HG03139 (cell line): ENCODE data around the gene CHKB.

Experiments used
- ATAC-seq: cut with Tn5 transposase; IDR thresholded peaks from one replicate; pipeline ENCODE4 v1.9.1; 2021; ENCODE audit not compliant: unreplicated experiment

CHKB gene

DNA sequence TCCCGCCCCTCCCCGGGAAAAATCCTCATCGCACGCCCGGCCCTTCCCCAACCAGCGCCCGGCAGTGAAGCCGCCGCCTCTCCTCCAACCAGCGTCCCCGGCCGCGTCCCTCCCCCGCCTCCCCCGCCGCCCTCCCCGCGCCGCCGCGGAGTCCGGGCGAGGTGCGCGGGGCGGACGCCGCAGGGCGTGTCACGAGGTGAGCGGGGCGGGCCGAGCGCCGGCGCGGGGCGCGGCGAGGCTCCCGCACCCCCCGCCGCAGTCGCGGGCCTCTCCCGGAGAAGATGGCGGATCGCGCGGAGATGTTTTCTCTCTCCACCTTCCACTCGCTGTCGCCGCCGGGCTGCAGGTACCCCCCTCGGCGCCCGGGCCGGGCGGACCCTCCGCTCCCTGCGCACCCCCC lies 17.9 kb upstream of the CHKB start, which contains the start of gene MAPK8IP2:
MAPK8IP2 (plus strand) TSS at position 256 of the 400 bp plus-strand sequence; CDS start at position 282, 26 bp downstream.
- ATAC-seq, result no peak

DNA sequence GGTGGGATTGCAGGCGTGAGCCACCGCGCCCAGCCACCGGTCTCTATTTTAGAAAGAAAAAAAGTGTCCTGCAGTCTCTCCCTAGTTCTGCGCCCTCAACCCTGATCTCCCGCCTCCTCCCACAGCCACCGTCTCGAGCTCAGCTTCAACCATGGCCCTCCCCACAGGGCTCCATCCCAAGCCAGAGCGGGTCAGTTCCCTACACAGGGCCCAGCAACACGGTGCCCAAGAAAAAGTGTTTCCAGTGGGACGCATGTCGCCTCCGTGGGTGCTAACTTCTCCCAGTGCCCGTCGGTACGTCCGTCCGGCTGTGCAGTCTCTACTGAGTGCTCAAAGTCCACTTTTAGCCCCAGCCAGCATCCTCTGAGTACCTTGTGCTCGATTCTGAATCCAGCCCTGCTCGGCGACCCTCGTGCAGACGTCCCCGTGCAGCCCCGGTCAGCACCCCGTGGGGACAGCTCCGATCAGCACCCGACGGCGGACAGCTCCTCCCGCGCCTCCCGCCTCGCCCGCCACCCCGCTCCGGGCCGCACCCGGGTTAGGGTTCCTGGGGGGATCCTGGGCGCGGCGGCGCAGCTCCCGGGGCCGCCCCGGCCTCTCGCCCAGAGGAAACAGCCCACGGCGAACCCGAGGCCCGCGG lies 17.3 kb upstream of the CHKB start:
- no peak for ATAC-seq

DNA sequence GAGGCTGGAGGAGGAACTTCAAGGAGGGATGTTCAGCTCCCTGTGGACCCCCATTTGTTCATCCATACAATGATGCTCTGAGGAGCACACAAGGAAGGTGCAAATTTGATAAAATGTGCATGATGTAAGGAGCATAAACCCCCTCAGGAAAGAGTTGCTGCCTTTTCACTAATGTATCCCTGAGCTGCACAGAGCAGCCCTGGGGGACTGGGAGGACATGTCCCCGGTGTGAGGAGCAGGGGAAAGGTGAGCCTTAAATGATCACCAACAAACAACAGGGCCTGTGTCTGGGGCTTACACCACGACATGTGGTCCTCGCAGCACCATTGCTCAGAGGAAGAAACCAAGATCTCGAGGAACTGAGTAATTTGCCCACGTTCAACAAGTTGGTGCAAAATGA lies 14.4 kb upstream of the CHKB start:
- no peak for ATAC-seq

DNA sequence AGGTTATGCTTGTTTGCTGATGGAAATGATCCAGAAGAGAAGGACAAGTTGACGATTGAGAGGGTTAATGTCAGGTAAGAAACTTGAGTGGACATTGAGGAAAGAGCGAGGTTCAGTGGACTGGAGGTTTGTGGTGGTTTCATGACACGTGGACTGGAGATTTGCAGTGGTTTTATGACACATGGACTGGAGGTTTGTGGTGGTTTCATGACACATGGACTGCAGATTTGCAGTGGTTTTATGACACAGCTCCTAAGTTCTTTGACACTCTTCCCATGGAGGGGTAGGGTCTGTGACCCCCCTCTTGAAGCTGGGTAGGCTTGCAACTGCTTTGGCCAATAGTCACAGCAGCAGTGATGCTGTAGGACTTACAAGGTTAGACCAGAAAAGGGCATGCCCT lies 12.5 kb upstream of the CHKB start:
- no peak for ATAC-seq

DNA sequence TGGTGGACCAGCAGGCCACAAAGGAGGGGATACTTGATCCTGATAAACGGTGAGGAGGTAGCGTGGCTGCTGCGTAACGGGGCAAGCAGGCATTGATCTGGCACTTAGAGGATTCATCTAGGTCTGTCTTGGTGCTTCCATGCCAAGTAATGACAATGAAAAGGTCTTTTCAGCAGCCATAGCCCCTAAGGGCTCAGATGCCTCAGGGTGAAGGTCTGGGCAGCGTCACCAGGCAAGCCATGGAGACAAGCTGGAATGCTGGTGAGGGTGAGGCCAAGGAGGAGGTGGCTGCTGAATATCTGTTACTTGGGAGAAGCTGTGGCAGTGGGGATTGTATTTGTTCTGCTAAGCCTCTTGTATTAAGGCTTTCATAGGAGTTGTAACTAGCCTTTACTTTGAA lies 4.8 kb upstream of the CHKB start:
- no peak for ATAC-seq

DNA sequence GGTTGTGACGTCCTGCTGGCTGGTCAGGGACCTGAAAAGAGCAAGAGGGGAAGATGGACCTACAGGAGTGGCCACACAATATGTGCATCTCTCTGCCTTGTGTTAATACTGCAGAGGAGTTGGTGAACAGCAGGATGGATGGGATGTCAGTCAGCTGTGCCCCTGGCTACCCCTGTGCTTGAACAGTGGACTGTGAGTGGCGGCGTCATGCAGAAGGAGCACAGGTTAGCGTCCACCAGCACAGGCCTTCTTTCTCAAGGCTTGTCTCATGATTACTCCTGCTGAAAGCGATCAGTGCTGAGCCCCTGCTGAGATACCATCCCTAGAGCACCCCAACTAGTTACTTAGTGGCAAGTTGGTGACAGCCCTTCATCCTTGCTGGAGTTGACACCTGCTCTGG lies 3.8 kb upstream of the CHKB start:
- no peak for ATAC-seq

DNA sequence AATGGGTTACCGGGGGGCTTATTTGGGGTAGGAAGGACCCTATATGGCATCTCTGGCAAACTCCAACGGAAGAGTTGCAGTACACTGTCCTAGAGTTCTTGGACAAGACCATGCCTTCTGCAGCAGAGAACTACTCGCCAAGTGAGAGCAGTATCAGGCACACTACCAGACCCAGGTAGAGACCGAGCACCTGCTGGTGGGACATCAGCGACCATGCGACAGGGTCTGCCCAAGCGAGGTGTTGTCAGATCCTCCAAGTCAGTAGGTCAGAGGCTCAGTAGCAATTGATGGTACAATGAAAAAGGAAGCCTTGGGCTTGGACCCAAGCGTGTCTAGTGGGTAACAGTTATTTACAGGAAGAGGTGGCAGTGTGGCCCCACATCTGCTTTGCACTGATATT lies 3.1 kb upstream of the CHKB start:
- no peak for ATAC-seq

DNA sequence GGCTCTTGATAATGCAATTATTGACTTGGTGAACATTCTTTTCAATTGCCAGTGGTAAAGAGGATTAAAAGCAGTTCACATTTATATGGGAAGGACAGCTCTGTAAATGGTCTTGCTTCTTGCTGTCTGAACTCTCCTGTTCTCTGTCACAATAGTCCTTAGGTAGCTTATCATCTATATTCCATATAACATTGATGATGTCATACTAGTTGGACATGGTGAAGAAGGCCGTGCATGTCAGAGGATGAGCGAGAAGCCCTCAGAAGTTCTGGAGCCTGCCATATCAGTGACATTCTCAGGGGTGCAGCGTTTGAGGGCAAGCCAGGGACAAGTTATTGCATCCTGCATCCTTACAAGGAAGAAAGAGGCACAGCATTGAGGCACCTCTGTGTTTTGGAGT lies 2.6 kb upstream of the CHKB start:
- ATAC-seq, result no peak

DNA sequence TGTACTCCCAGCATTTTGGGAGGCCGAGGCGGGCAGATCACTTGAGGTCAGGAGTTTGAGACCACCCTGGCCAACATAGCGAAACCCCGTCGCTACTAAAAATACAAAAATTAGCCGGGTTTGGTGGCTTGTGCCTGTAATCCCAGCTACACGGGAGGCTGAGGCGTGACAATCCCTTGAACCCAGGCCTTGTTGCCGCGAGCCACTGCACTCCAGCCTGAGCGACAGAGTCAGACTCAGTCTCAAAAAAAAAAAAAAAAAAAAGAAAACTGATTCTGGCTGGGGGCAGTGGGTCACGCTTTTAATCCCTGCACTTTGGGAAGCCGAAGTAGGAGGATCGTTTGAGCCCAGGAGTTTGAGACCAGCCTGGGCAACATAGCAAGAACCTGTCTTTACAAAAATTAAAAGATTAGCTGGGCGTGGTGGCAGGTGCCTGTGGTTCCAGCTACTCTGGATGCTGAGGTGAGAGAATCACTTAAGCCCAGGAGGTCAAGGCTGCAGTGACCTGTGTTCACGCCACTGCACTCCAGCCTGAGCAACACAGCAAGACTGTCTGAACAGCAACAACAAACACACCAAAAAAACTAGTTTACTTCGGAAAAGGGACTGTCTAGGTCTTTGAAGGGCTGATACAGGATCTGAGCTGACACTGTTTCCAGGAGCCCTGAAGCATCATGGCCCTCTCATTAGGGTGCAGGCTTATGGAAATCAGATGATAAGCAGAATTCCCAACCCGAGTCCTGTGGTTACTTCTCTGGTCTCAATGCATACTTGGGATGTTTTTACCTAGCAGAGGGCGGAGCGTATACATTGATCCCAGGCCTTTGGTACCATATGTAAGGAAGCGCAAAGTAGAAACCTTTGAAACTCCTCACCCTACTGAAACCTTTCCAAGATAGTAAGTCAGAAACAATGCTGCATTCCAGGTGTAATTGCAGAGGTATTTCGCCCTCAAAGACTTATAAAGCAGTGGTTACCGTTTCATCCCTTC lies 1.8 kb upstream of the CHKB start:
- ATAC-seq, result no peak

DNA sequence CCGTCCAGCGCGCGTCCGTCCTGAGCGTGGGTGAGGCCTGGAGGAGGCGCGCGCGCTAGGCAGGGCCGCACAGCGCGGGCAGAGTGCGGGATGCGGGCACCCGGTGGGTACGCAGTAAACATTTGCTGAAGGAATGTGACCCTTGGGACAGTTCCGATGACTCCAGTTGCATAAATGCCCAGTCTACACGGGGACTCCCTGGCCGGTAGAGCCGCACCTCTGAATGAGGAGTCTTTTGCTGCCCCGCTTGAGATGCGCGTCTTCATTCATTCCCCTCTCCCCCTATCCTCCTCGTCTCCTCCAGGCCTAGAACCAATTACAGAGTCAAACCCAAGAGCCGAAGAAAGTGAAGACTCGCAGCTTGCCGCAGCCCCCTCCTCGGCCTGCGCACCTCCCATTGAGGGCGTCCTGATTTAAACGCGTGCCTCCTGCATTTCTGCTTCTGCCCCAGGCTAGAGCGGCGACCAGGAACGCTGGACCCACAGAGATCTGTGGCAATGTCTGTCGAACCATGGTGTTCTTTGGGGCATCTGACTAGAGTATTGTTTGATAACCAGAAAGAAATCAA lies 729 bp upstream of the CHKB start:
- peak; percentile 17 for ATAC-seq

DNA sequence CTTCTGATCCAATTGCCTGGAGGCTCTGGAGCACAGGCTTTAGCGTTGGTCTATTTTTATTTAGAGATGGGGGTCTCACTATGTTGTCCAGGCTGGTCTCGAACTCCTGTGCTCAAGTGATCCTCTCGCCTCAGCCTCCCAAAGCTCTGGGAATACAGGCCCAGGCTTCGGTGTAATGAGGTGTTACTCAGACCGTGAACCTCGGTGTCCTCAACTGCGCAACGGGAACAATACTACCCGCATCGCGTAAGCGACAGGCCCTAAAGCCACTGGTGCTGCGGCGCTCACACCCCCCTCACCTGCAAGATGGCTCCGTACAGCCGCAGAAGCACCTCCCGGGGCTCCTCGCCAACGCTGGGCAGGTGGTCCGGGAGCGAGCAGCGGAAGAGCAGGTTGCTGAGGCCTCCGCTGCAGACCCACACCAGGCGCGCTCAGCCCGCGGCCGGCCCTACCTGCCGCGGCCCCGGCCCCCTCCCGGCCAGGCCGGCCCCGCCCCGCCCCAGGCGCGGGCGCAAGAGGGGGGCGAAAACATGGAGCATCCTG lies 628 bp downstream of the CHKB start:
- ATAC-seq, result no peak

DNA sequence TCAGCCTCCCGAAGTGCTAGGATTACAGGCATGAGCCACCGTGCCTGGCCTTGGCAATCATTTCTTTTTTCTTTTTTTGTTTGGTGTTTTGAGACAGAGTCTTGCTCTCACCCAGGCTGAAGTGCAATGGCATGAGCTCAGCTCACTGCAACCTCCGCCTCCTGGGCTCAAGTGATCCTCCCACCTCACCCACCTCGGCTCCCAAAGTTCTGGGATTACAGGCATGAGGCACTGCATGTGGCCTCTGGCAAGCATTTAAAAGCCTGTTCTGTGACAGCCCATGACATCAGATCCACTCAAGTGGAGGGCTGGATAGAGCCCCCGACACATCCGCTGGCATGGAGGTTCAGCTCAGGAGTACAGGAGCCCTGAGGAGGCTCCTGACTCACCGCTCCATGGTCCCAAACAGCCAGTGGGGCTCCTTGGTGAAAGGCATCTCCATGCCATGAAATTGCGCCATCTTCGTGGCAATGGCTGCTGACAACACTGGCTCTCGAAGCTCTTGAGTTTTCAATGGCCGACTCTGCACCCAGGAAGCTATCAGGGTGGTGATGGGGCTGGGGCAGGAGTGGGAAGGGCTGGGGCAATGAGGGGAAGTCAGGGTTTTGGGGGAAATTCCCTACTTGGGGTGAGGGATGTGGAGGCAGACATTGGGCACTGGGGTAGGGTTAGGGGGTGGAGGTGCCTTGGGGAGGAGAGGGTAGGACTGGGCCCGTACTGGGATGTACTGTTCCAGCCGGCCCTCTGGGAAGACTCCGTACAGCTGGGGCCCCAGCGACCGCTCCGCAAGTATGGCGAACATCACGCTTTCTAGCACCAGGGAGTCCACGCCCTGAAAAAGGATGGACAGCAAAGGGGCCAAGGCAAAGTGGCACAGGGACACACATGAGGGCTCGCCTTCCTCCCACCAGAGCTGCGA lies 1.4 kb downstream of the CHKB start:
- no peak for ATAC-seq

DNA sequence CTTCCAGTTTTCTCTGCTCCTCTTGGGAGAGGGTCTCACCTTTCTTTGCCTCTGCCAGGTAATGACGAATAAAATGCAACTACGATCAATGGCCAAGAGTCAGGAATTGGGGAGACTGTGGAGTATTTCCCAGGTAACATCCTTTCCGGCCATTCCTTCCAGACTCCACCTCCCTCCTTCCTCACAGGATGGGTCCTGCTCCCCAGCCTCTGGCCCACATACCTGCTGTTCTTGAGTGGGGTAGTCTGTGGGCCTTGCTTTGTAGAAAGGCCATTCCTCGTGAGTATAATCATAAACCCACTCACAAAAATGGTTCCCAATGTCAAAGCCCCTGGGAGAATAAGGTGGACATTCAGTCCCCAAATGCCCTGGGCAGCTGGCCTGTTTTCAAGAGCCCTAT lies 2.9 kb downstream of the CHKB start:
- no peak for ATAC-seq

DNA sequence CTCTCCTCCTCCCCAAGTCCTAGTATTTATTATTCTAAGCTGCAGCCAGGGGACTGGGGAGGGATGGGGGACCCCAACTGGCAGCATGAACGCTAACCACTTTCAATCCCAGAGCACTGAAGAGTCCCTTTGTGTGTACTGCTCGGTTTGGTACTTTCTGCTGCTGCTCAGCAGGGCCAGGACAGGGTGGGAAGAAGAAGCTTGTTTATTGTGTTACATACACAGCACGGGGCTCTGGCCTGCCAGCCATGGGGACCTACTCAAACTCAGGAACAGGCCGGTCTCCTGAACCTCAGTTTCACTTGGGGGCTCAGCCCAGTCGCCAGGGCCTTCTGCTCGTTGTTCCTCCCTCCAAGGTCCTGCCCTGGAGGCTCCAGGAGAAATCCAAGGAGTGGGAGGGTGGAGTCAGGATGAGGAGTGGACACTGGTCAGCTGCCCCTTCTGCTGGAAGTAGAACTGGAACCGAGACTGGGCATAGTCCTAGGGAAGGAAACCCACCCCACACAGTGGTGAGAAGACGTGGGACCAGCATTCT lies 3.8 kb downstream of the CHKB start:
- ATAC-seq, result no peak

DNA sequence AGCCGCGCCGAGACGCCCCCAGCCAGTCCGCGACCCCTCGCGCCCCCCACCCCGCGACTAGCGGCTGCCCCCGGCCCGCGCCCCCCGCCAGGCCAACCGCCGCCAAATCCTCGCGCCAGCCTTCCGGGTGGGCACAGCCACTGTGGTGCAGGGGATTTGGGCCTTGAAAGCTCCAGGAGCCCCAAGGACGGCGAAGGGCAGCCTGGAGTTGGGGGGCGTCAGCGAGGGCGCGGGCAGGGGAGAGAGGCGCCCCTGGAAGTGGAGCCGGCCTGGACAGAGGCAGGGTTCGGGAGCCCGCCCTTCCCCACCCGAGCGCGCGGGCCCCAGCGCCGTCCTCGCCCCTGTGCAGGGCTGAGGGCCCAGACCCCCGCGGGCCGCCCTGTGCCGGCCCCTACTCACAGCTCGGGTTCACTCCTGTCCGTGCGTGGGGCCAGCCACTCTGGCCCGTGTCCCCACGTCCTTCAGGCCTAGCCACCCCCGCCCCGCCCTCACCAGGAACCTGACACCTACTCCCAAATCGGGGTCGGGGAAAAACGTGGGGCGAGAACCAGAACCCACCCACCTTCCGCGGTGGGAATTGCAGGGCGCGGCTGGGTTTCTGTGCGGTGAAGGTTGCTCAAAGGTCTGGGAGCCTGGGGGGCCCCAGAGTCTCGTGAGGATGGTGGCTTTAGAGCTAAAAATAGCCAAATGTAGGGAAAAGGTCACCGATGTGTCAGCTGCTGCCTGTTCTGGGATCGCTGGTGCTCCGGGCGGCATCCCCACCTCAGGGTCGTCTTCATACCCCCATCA lies 4.5 kb downstream of the CHKB start, which contains the start of gene CPT1B:
CPT1B (minus strand) TSS at position 441 of the 789 bp plus-strand sequence. CDS start 512 bp downstream, outside the sequence.
- no peak for ATAC-seq

DNA sequence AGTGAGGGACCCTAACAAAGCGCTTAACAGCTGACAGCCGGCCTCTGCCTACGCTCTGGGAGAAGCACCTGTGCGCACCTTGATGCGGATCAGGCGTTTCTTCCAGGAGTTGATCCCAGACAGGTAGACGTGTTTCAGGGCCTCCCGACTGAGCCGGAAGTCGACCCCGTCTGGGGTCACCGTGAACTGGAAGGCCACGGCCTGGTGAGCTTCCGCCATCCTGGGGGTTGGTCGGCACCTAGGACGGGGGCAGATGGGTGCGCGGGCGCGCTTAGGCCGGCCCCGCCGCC lies 5.0 kb downstream of the CHKB start:
- no peak for ATAC-seq

DNA sequence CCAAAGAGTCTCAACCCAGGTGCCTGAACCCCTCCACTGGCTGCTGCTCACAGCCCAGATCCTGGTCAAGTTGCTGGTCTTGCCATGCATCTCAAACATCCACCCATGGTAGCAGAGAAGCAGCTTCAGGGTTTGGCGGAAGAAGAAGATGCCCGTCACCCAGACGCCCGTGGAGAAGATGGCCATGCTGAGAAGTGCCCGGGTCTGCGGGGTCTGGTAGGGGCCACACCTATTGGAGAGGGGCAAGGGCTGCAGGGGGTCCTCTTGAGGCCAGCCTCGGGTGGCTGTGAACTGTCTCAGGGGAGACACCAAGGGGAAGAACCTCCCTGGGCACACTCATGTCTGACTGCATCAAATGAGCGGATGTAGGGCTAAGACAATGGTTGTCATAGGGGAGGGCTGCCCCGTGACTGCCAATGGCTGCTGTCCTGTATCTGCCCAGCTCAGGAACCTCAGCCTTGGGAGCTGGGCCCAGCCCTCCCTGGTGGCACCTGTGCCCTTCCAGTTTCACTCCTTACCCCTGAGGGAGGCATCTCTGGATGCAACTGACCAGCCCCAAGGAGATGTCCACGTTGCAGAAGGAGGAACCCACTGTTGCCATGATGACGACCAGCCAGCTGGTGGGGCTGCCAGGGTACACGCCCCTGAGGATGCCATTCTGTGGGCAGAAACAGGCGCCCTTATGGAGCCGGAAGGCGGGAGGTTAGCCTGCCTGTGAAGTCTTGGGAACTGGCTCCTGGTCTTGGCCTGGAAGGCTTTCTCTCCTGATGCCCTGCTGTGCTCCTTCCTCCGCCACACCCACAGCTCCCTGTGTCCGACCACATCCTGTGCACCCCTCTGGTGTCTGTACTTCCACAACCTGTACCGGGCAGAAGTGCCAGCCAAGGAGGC lies 5.6 kb downstream of the CHKB start:
- ATAC-seq, result no peak

DNA sequence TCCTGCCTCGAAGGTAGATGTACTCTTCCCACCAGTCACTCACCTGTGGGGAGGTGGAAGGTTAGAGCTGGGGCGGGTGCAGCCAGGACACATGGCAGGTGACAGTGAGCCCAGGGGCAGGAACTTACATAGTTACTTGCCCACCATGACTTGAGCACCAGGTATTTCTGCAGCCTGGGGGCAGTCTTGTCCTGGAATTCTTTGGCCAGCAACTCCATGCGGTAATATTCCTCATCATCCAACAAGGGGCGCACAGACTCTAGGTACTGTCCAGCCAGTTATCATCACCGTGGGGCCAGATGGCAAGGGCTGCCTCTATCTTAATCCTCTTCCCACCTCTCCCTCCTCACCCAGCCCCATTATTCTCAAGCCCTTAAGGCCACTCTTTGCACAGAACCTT lies 6.6 kb downstream of the CHKB start:
- no peak for ATAC-seq
